22Rv1 (cell line): Measurements from ENCODE around the gene BEND4.

ENCODE experiments used
- H3K27ac ChIP-seq: fragments of 450-650 bp; 2 replicates; pipeline ENCODE4 v1.5.1; 2017
- ZFX ChIP-seq: fragments of 450-650 bp; IDR thresholded peaks from 2 replicates; pipeline ENCODE4 v1.6.1; 2017; ENCODE audit warnings: antibody characterized with exemption, borderline replicate concordance
- TF ChIP-seq, protein P1 (sequence below): fragments of 450-650 bp; IDR thresholded peaks from 2 replicates; pipeline ENCODE4 v1.5.1; 2017; ENCODE audit warnings: mild to moderate bottlenecking

The BEND4 gene

DNA sequence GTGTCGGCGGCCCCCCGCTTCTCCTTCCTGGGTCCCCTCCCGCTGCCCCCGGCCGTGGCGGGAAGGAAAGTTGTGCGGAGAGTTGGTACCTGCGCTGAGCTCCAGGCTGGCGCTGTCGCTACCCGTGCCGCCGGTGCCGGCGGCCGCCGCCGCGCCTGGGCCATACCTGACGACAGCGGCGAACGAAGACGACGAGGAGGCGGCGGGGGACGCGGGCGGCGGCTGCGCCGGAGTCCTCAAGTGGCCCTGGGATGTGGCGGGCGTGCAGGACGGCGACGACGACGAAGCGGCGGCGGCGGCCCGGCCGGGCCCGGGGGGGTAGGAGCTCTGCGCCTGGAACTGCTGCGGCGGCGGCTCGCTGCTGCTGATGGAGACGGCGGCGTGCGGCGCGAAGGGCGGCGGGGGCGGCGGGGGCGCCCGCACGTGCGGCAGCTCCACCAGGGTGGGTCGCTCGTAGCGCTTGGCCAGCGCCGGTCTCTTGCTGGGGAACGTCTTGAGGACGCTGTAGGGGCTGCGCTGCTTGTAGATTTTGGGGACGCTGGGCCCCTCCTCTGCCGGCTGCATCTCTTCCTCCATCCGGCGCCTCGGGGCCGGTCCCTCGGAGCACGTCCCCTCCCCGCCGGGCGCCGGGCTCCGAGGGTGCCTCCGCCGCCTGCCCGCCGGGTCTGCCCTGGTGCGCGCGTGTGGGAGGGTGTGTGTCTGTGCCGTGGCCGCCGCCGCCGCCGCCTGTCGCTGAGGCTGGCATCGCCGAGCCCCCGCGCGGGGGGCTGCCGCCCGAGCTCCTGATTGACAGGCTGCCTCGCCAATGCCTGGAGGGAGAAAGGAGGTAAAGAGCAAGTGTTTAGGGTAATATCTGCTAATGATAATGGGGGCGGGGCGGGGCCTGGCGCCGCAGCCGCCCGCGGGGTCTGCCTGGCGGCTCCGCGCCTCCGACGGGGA is 618 bp downstream of the BEND4 start:
- TF ChIP-seq ZFX, result no peak
- TF ChIP-seq, protein P1, sequence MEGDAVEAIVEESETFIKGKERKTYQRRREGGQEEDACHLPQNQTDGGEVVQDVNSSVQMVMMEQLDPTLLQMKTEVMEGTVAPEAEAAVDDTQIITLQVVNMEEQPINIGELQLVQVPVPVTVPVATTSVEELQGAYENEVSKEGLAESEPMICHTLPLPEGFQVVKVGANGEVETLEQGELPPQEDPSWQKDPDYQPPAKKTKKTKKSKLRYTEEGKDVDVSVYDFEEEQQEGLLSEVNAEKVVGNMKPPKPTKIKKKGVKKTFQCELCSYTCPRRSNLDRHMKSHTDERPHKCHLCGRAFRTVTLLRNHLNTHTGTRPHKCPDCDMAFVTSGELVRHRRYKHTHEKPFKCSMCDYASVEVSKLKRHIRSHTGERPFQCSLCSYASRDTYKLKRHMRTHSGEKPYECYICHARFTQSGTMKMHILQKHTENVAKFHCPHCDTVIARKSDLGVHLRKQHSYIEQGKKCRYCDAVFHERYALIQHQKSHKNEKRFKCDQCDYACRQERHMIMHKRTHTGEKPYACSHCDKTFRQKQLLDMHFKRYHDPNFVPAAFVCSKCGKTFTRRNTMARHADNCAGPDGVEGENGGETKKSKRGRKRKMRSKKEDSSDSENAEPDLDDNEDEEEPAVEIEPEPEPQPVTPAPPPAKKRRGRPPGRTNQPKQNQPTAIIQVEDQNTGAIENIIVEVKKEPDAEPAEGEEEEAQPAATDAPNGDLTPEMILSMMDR, result no peak
- H3K27ac ChIP-seq, result no peak overlapping the region

- H3K27ac ChIP-seq, result no peak overlapping the region
- TF ChIP-seq, protein P1, result no peak
- no peak for TF ChIP-seq ZFX
These were observed 1.5 kb downstream of the BEND4 start for GRCh38 chr4:42150653-42151567.

DNA sequence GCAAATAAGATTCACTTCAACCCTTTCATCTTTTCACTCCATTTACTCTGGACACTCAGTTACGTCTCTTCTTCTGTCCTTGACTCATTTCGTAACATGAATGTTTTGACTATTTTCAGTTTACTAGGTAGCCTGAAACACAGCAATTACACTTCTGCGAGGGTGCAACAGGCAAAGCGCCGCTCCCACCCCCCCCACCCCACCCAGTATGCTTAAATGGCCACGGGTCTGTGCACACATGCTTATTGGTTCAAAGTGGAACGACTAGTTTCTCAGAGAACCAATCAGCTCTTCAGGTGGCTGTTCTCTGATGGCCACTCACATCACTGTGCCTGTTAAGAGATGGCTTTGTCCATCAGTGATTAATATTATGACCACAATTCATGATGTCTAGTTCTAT is 3.5 kb downstream of the BEND4 start:
- no peak overlapping the region for H3K27ac ChIP-seq
- no peak for TF ChIP-seq ZFX
- TF ChIP-seq, protein P1, result no peak

DNA sequence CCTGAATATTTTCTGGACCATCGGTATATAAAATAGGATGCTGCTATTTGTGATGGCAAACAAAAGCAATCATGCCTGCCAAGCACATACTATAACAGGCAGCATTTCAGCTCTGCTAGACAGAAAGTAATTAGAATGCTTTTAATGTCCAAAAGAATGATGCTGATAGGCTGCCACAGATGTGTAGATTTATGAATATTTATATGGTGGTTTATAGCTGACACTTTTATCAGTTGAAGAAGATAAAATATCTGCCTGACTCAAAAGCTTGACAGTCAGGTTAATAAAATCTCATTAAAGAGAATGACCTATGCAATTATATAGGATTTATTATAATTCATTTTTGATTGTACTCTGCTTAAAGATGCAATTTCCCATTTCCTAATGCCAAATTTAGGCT is 4.0 kb downstream of the BEND4 start:
- TF ChIP-seq, protein P1, result no peak
- TF ChIP-seq ZFX, result no peak
- no peak overlapping the region for H3K27ac ChIP-seq

DNA sequence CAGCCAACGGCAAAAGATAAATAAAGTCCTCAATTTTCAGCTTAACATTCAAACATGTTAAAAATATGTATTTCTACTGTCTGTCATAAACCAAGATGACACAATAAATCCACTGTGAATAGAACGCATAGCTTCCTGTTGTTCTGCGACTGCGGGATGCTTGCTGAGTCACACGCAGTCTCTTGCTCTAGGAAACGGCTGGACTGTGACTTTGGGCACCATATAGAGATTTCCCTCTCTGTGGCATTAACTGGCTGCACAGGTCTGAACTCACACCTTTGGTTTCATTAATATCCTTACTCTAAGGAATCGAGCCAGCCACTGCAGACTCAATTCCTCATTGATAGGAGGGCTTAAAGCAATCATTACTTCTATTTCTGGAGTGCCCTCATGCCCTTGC is 8.4 kb downstream of the BEND4 start:
- no peak overlapping the region for H3K27ac ChIP-seq
- no peak for TF ChIP-seq ZFX
- TF ChIP-seq, protein P1, result no peak

GRCh38 chr4:42142591-42142990 is 9.9 kb downstream of the BEND4 start:
- no peak for TF ChIP-seq ZFX
- TF ChIP-seq, protein P1, result no peak
- H3K27ac ChIP-seq, result no peak overlapping the region
